Liver (tissue), 9 donors: ENCODE data around the gene BSDC1. TPM values are rescaled to one million over a fixed set of nuclear protein-coding genes. Genes with fewer than 3 reads are reported as not detected.

ENCODE experiments used
- DNase-seq: peaks from one replicate; pipeline ENCODE4 v3.0.0-alpha.2; 2017; ENCODE audit warnings: low spot score
- H3K27ac ChIP-seq, 2 donors: one replicate each; pipeline ENCODE4 v1.7.0; 2013; ENCODE audit warnings: inconsistent platforms in 2 of 2, low read length in 2 of 2, control low read depth in 1 of 2, low read depth in 1 of 2, mild to moderate bottlenecking in 1 of 2
- H3K27me3 ChIP-seq, 4 donors: one replicate each; pipeline versions ENCODE4 v1.6.1 to v1.7.0; 2013; ENCODE audit warnings: low read length in 3 of 4, inconsistent platforms in 1 of 4, mild to moderate bottlenecking in 1 of 4, moderate library complexity in 1 of 4; ENCODE audit not compliant: control insufficient read depth in 4 of 4, insufficient read depth in 4 of 4
- H3K36me3 ChIP-seq, 4 donors: one replicate each; pipeline versions ENCODE4 v1.6.1 to v1.7.0; 2013; ENCODE audit warnings: low read length in 3 of 4, mild to moderate bottlenecking in 3 of 4, low read depth in 1 of 4, moderate library complexity in 1 of 4; ENCODE audit not compliant: control insufficient read depth in 4 of 4, insufficient read depth in 3 of 4
- H3K4me1 ChIP-seq, 4 donors: one replicate each; pipeline versions ENCODE4 v1.6.1 to v1.7.0; 2013; ENCODE audit warnings: low read length in 3 of 4, mild to moderate bottlenecking in 3 of 4, moderate library complexity in 1 of 4; ENCODE audit not compliant: control insufficient read depth in 4 of 4, insufficient read depth in 4 of 4
- H3K4me3 ChIP-seq, 3 donors: one replicate each; pipeline versions ENCODE4 v1.6.1 to v1.7.0; 2013; ENCODE audit warnings: low read length in 3 of 3, control low read depth in 1 of 3, low read depth in 1 of 3, mild to moderate bottlenecking in 1 of 3
- H3K9ac ChIP-seq, 2 donors: one replicate each; pipeline ENCODE4 v1.7.0; 2013; ENCODE audit warnings: low read length in 2 of 2, mild to moderate bottlenecking in 2 of 2, moderate library complexity in 2 of 2, control low read depth in 1 of 2, low read depth in 1 of 2
- H3K9me3 ChIP-seq, 4 donors: one replicate each; pipeline versions ENCODE4 v1.6.1 to v1.7.0; 2013; ENCODE audit warnings: low read length in 3 of 4; ENCODE audit not compliant: control insufficient read depth in 4 of 4
- ATF3 ChIP-seq: IDR thresholded peaks from 2 replicates; pipeline ENCODE4 v1.6.1; 2016; ENCODE audit warnings: antibody characterized with exemption
- CTCF ChIP-seq: fragments of 150-350 bp; IDR thresholded peaks from 2 replicates; pipeline ENCODE4 v1.5.1; 2017; ENCODE audit warnings: improper control_type of control experiment, low read depth, low read length; ENCODE audit not compliant: missing input control
- EGR1 ChIP-seq, 2 donors: IDR thresholded peaks; 2 replicates each; pipeline ENCODE4 v1.6.1; 2016 to 2018; ENCODE audit warnings: antibody characterized with exemption in 2 of 2, low read depth in 2 of 2
- FOXA1 ChIP-seq: IDR thresholded peaks from 2 replicates; pipeline ENCODE4 v1.6.1; 2016; ENCODE audit warnings: antibody characterized with exemption
- FOXA2 ChIP-seq: IDR thresholded peaks from 2 replicates; pipeline ENCODE4 v1.6.1; 2016; ENCODE audit warnings: antibody characterized with exemption
- GABPA ChIP-seq, 2 donors: IDR thresholded peaks in 1 of 2; conservative IDR thresholded peaks in 1 of 2; 2 replicates each; pipeline ENCODE4 v1.6.1; 2016; ENCODE audit warnings: antibody characterized with exemption in 2 of 2, mild to moderate bottlenecking in 1 of 2, moderate library complexity in 1 of 2
- HNF4A ChIP-seq, 2 donors: conservative IDR thresholded peaks; 2 replicates each; pipeline ENCODE4 v1.6.1; 2016; ENCODE audit warnings: antibody characterized with exemption in 2 of 2, mild to moderate bottlenecking in 2 of 2
- HNF4G ChIP-seq: IDR thresholded peaks from 2 replicates; pipeline ENCODE4 v1.6.1; 2016; ENCODE audit warnings: antibody characterized with exemption
- JUND ChIP-seq, 2 donors: IDR thresholded peaks; 2 replicates each; pipeline ENCODE4 v1.6.1; 2016; ENCODE audit warnings: antibody characterized with exemption in 2 of 2
- MAX ChIP-seq: IDR thresholded peaks from 2 replicates; pipeline ENCODE4 v1.6.1; 2016; ENCODE audit warnings: antibody characterized with exemption
- NR2F2 ChIP-seq: IDR thresholded peaks from 2 replicates; pipeline ENCODE4 v1.6.1; 2016; ENCODE audit warnings: antibody characterized with exemption
- RAD21 ChIP-seq, 2 donors: IDR thresholded peaks; 2 replicates each; pipeline ENCODE4 v1.6.1; 2016; ENCODE audit warnings: antibody characterized with exemption in 2 of 2, mild to moderate bottlenecking in 2 of 2
- REST ChIP-seq: IDR thresholded peaks from 2 replicates; pipeline ENCODE4 v1.6.1; 2016; ENCODE audit warnings: antibody characterized with exemption, mild to moderate bottlenecking
- RXRA ChIP-seq, 2 donors: IDR thresholded peaks; 2 replicates each; pipeline ENCODE4 v1.6.1; 2017 to 2018; ENCODE audit warnings: antibody characterized with exemption in 2 of 2, mild to moderate bottlenecking in 1 of 2
- SP1 ChIP-seq: IDR thresholded peaks from 2 replicates; pipeline ENCODE4 v1.6.1; 2018; ENCODE audit warnings: antibody characterized with exemption, mild to moderate bottlenecking
- TAF1 ChIP-seq: conservative IDR thresholded peaks from 2 replicates; pipeline ENCODE4 v1.6.1; 2016; ENCODE audit warnings: antibody characterized with exemption, mild to moderate bottlenecking
- YY1 ChIP-seq: IDR thresholded peaks from 2 replicates; pipeline ENCODE4 v1.6.1; 2016; ENCODE audit warnings: antibody characterized with exemption, mild to moderate bottlenecking
- ZBTB33 ChIP-seq: IDR thresholded peaks from 2 replicates; pipeline ENCODE4 v1.6.1; 2016; ENCODE audit warnings: antibody characterized with exemption
- WGBS: extraction: QIAGEN DNeasy Blood & Tissue Kit; methylation state at CpG from one replicate; pipeline ENCODE4 v1.1.7; 2013; 5-methylcytosine and 5-hydroxymethylcytosine counted together
- polyA plus RNA-seq, 2 donors: library from polyadenylated mRNA; stranded (reverse) in 1 of 2; unstranded in 1 of 2; fragments of 200-250 nt in 1 of 2; fragments of >200 nt in 1 of 2; fragmentation: Nextera tagmentation in 1 of 2; extraction: Ambion mirVana in 1 of 2; gene quantifications; one replicate each; pipeline versions ENCODE4 v1.2.1 to v1.2.3, GENCODE V29; 2013 to 2015
- total RNA-seq, 2 donors: library from RNA; depleted of rRNA; stranded (reverse); fragments of >200 nt; gene quantifications; one replicate each; pipeline ENCODE4 v1.2.3, GENCODE V29; 2014
- donor health status: healthy.
- donor health status: healthy.
- donor health status: healthy.
- donor health status: healthy.
- donor health status: healthy.

BSDC1 gene
- total and polyA plus RNA-seq, 4 donors = 40.0 to 65.9 (median 52.0) TPM

GRCh38 chr1:32357614-32358013 is 36.6 kb downstream of the BSDC1 start:
- Histone ChIP-seq H3K9ac (no peak overlapping the region), H3K27ac (no peak overlapping the region), H3K36me3 (no peaks in the 10 kb centered on the region), H3K9me3 (no peaks in the 10 kb centered on the region), H3K4me1 (peaks cover 10 to 36% (median 23%) of the 10 kb centered on the region in 4 donors), H3K4me3 (no peak overlapping the region), H3K27me3 (no peaks in the 10 kb centered on the region)
- DNase-seq = no peak
- TF ChIP-seq HNF4A (conservative IDR thresholded peaks at IDR 0.05) (no peak), FOXA2 (no peak), YY1 (no peak), RXRA (IDR thresholded peaks at IDR 0.05) (no peak), ZBTB33 (no peak), CTCF (no peak), MAX (no peak)
- WGBS = 82% methylated on average over 6 of the region's 6 CpGs

- Histone ChIP-seq H3K9me3 (no peaks in the 10 kb centered on the region), H3K36me3 (no peaks in the 10 kb centered on the region), H3K4me1 (peaks cover 8 to 39% (median 24%) of the 10 kb centered on the region in 4 donors), H3K9ac (no peak overlapping the region), H3K27me3 (no peaks in the 10 kb centered on the region), H3K4me3 (no peak overlapping the region), H3K27ac (no peak overlapping the region)
- WGBS = 98% methylated on average over 1 of the region's 1 CpG
- TF ChIP-seq GABPA (IDR thresholded peaks at IDR 0.05 in 1 of 2, conservative IDR thresholded peaks at IDR 0.05 in 1 of 2) = no peak
- no peak for TF ChIP-seq HNF4A (conservative IDR thresholded peaks at IDR 0.05)
- TF ChIP-seq ZBTB33 = no peak
- no peak for TF ChIP-seq CTCF
- no peak for TF ChIP-seq REST
- no peak for TF ChIP-seq FOXA2
- TF ChIP-seq HNF4G = no peak
- no peak for TF ChIP-seq JUND (IDR thresholded peaks at IDR 0.05)
- TF ChIP-seq ATF3 = no peak
- TF ChIP-seq EGR1 (IDR thresholded peaks at IDR 0.05; ENCODE audit: low read depth in 2 of 2) = no peak
- no peak for TF ChIP-seq RAD21 (IDR thresholded peaks at IDR 0.05)
- no peak for TF ChIP-seq SP1
- no peak for TF ChIP-seq RXRA (IDR thresholded peaks at IDR 0.05)
- no peak for TF ChIP-seq TAF1
- no peak for TF ChIP-seq YY1
- TF ChIP-seq FOXA1 = no peak
- TF ChIP-seq MAX = no peak
- TF ChIP-seq NR2F2 = no peak
- DNase-seq = no peak
These were observed 37.8 kb downstream of the BSDC1 start for GRCh38 chr1:32356478-32356877.
